CD4-positive, alpha-beta T cell treated with Interleukin-17A for 1 hour (primary cell): ENCODE data around the gene SPG21.
"Not testable (repeated sequence)": the region's sequence is repeated elsewhere in the genome, so short reads cannot be mapped to it uniquely, and the experiment has no call there.

Source experiments
- DNase-seq: peaks from one replicate; pipeline ENCODE4 v3.0.0-alpha.2; 2020

SPG21 gene

GRCh38 chr15:64989416-64990167 is at the start of gene SPG21:
SPG21 (minus strand) TSS chr15:64989914; CDS start chr15:64983569, 6,345 bp downstream.
- DNase-seq = peak; percentile 93

GRCh38 chr15:65038836-65039235 is 49.1 kb upstream of the SPG21 start:
- DNase-seq = no peak

GRCh38 chr15:65038428-65038827 is 48.7 kb upstream of the SPG21 start:
- DNase-seq = no peak

GRCh38 chr15:65037309-65037708 is 47.6 kb upstream of the SPG21 start:
- no peak for DNase-seq

- DNase-seq = no peak
Measured at GRCh38 chr15:65034719-65035118, 45.0 kb upstream of the SPG21 start.

GRCh38 chr15:65033659-65034269 is 44.0 kb upstream of the SPG21 start:
- DNase-seq = peak; percentile 56

- peak; percentile 44 for DNase-seq
Measured at GRCh38 chr15:65032801-65033537, 43.3 kb upstream of the SPG21 start.

GRCh38 chr15:65029736-65030208 is 40.1 kb upstream of the SPG21 start:
- no peak for DNase-seq

GRCh38 chr15:65028921-65029735 is 39.4 kb upstream of the SPG21 start, which contains the start of gene MTFMT:
MTFMT (minus strand) TSS chr15:65029639; CDS start chr15:65029613, 26 bp downstream.
- peak; percentile 93 for DNase-seq

GRCh38 chr15:65028338-65028737 is 38.6 kb upstream of the SPG21 start:
- peak; percentile 18 for DNase-seq

- no peak for DNase-seq
Measured at GRCh38 chr15:65027593-65027992, 37.9 kb upstream of the SPG21 start.

- no peak for DNase-seq
Measured at GRCh38 chr15:65026756-65027155, 37.0 kb upstream of the SPG21 start.

GRCh38 chr15:65021488-65021887 is 31.8 kb upstream of the SPG21 start:
- DNase-seq = no peak

GRCh38 chr15:65020419-65020818 is 30.7 kb upstream of the SPG21 start:
- DNase-seq = no peak

- DNase-seq = not testable (repeated sequence)
Measured at GRCh38 chr15:65011198-65011597, 21.5 kb upstream of the SPG21 start.

GRCh38 chr15:65008983-65009382 is 19.3 kb upstream of the SPG21 start:
- DNase-seq = no peak

- no peak for DNase-seq
Measured at GRCh38 chr15:65006876-65007275, 17.2 kb upstream of the SPG21 start.

- DNase-seq = no peak
Measured at GRCh38 chr15:65004993-65005392, 15.3 kb upstream of the SPG21 start.

- DNase-seq = no peak
Measured at GRCh38 chr15:64997745-64998375, 8.1 kb upstream of the SPG21 start.

- no peak for DNase-seq
Measured at GRCh38 chr15:64997066-64997465, 7.4 kb upstream of the SPG21 start.

GRCh38 chr15:64993290-64993689 is 3.6 kb upstream of the SPG21 start:
- no peak for DNase-seq

GRCh38 chr15:64991536-64992135 is 1.9 kb upstream of the SPG21 start:
- DNase-seq = no peak
